K562 (cell line): ENCODE data around the gene VPS13D. TPM values are rescaled to one million over a fixed set of nuclear protein-coding genes. Genes with fewer than 3 reads are reported as not detected.

Experiments used
- ATAC-seq: fragments of 200-7000 bp; cut with Tn5 transposase; 3 replicates; pipeline ENCODE4 v1.9.1; 2020; ENCODE audit warnings: moderate library complexity
- BruUV-seq: library from RNA; stranded (reverse); fragments of 400-500 nt; replicated peaks from 2 replicates; lab custom pipeline; 2021; lab: Mats Ljungman, UMichigan
- CTCF ChIA-PET: fragments of 300-600 bp; formaldehyde crosslinking; extraction: SDS; loops from one replicate; lab custom pipeline; 2021; ENCODE audit warnings: low intra/inter-chr PET ratio; lab: Yijun Ruan, JAX
- POLR2A ChIA-PET: fragments of 300-600, 350-650 bp; sonication (Branson Sonifier 250); formaldehyde crosslinking; extraction: SDS; loops from one replicate; lab custom pipeline; 2021; ENCODE audit warnings: antibody characterized with exemption, inconsistent platforms; lab: Yijun Ruan, JAX
- DNase-seq, 4 experiments: peaks; one replicate each; pipeline versions ENCODE4 v3.0.0 to v3.0.0-alpha.2; 2011 to 2018; ENCODE audit warnings: low spot score in 3 of 4, mixed read lengths in 3 of 4; ENCODE audit errors: extremely low read depth in 1 of 4
- FAIRE-seq: peaks from 2 replicates; lab custom pipeline; 2011; peaks lifted over from hg19 to GRCh38; lab: Jason Lieb, UNC
- H2AFZ ChIP-seq: 2 replicates; pipeline ENCODE4 v1.6.0; 2011; ENCODE audit warnings: low read depth, low read length, control low read depth, inconsistent platforms
- H3K27ac ChIP-seq: fragments of 200-600 bp; 3 replicates; pipeline ENCODE4 v1.8.0; 2011; ENCODE audit warnings: low read depth, mild to moderate bottlenecking, control low read depth, inconsistent platforms, low read length, moderate library complexity, mixed read lengths; ENCODE audit errors: extremely low read depth
- H3K27me3 ChIP-seq, 2 experiments: fragments of 300-600 bp in 1 of 2; 2 replicates in 1 of 2; 3 replicates in 1 of 2; pipeline versions ENCODE4 v1.6.0 to v1.8.0; 2011; ENCODE audit warnings: inconsistent platforms in 2 of 2, low read length in 2 of 2, mild to moderate bottlenecking in 1 of 2, mixed read lengths in 1 of 2, moderate library complexity in 1 of 2; ENCODE audit not compliant: control insufficient read depth in 2 of 2, insufficient read depth in 2 of 2
- H3K36me3 ChIP-seq: fragments of 300-600 bp; 3 replicates; pipeline ENCODE4 v1.8.0; 2011; ENCODE audit warnings: mild to moderate bottlenecking, low read length, inconsistent platforms; ENCODE audit not compliant: control insufficient read depth, insufficient read depth
- H3K4me1 ChIP-seq, 2 experiments: fragments of 200-600 bp in 1 of 2; replicated peaks in 1 of 2; 2 replicates in 1 of 2; 3 replicates in 1 of 2; pipeline versions ENCODE4 v1.5.1 to v1.8.0; 2011; ENCODE audit warnings: inconsistent platforms in 2 of 2, low read length in 2 of 2, mild to moderate bottlenecking in 1 of 2, mixed read lengths in 1 of 2, moderate library complexity in 1 of 2; ENCODE audit not compliant: control insufficient read depth in 2 of 2, insufficient read depth in 2 of 2
- H3K4me2 ChIP-seq: 2 replicates; pipeline ENCODE4 v1.6.1; 2011; ENCODE audit warnings: low read length, control low read depth, inconsistent platforms, mixed read lengths; ENCODE audit not compliant: insufficient read depth
- H3K4me3 ChIP-seq: fragments of 200-600 bp; sonication (generic), shearing (Covaris generic); 2 replicates; pipeline ENCODE4 v1.5.1; 2016; ENCODE audit warnings: control low read depth, inconsistent platforms
- H3K79me2 ChIP-seq: fragments of 200-600 bp; 3 replicates; pipeline ENCODE4 v1.8.0; 2011; ENCODE audit warnings: low read length, inconsistent platforms; ENCODE audit not compliant: control insufficient read depth, insufficient read depth
- H3K9ac ChIP-seq, 2 experiments: 2 replicates each; pipeline versions ENCODE4 v1.6.0 to v1.6.1; 2011; ENCODE audit warnings: low read depth in 2 of 2, low read length in 2 of 2, control low read depth in 1 of 2, inconsistent platforms in 1 of 2, mild to moderate bottlenecking in 1 of 2, mixed read lengths in 1 of 2; ENCODE audit not compliant: insufficient read depth in 1 of 2
- H3K9me1 ChIP-seq: one replicate; pipeline ENCODE4 v1.6.0; 2011; ENCODE audit warnings: inconsistent platforms, mild to moderate bottlenecking, low read length, moderate library complexity; ENCODE audit not compliant: control insufficient read depth, insufficient read depth
- H3K9me3 ChIP-seq: replicated peaks from 2 replicates; pipeline ENCODE4 v1.5.1; 2011; ENCODE audit warnings: low read depth, low read length, inconsistent platforms; ENCODE audit not compliant: control insufficient read depth, insufficient read depth
- H4K20me1 ChIP-seq: replicated peaks from 2 replicates; pipeline ENCODE4 v1.6.1; 2011; ENCODE audit warnings: low read length, inconsistent platforms, mixed read lengths; ENCODE audit not compliant: control insufficient read depth, insufficient read depth
- ADNP ChIP-seq: fragments of 200-800 bp; sonication (Bioruptor generic); IDR thresholded peaks from 2 replicates; pipeline ENCODE4 v1.6.1; 2016; ENCODE audit warnings: missing genetic modification characterization, missing compliant biosample characterization
- BRD9 ChIP-seq: fragments of 450-650 bp; IDR thresholded peaks from 2 replicates; pipeline ENCODE4 v1.6.1; 2018; ENCODE audit warnings: low read depth; ENCODE audit not compliant: partially characterized antibody
- CEBPB ChIP-seq: fragments of 450-650 bp; IDR thresholded peaks from 2 replicates; pipeline ENCODE4 v1.6.1; 2016; ENCODE audit warnings: missing genetic modification characterization, missing compliant biosample characterization
- EP300 ChIP-seq: IDR thresholded peaks from 2 replicates; pipeline ENCODE4 v1.6.1; 2012; ENCODE audit warnings: low read length, improper control_type of control experiment
- EP400 ChIP-seq: fragments of 450-650 bp; IDR thresholded peaks from 2 replicates; pipeline ENCODE4 v1.6.1; 2017; ENCODE audit warnings: antibody characterized with exemption, mild to moderate bottlenecking, moderate library complexity
- GATA2 ChIP-seq: sonication (generic); formaldehyde crosslinking; IDR thresholded peaks from 2 replicates; pipeline ENCODE4 v1.4.0; 2020; ENCODE audit warnings: mild to moderate bottlenecking, missing genetic modification reagents
- IFI16 ChIP-seq: fragments of 250-450 bp; sonication (Bioruptor Pico); IDR thresholded peaks from 2 replicates; pipeline ENCODE4 v2.1.2; 2022; ENCODE audit warnings: mild to moderate bottlenecking, inconsistent platforms
- ILK ChIP-seq: fragments of 450-650 bp; IDR thresholded peaks from 2 replicates; pipeline ENCODE4 v1.6.1; 2016; ENCODE audit warnings: missing genetic modification characterization, low read depth, mild to moderate bottlenecking, missing compliant biosample characterization, moderate library complexity, borderline replicate concordance
- KLF16 ChIP-seq: IDR thresholded peaks from 2 replicates; pipeline ENCODE4 v1.6.1; 2016; ENCODE audit warnings: antibody characterized with exemption
- NFIX ChIP-seq: fragments of 250-450 bp; sonication (Bioruptor Pico); IDR thresholded peaks from 2 replicates; pipeline ENCODE4 v1.4.0; 2020; ENCODE audit warnings: low read depth, mild to moderate bottlenecking, moderate library complexity
- RBM25 ChIP-seq: fragments of 200-400 bp; formaldehyde crosslinking; IDR thresholded peaks from 2 replicates; pipeline ENCODE4 v1.6.1; 2018; ENCODE audit warnings: low read length, low read depth, moderate library complexity; ENCODE audit not compliant: severe bottlenecking
- SIX5 ChIP-seq, 2 experiments: IDR thresholded peaks; 2 replicates each; pipeline ENCODE4 v1.6.1; 2011; ENCODE audit warnings: low read length in 2 of 2, borderline replicate concordance in 1 of 2, low read depth in 1 of 2, mild to moderate bottlenecking in 1 of 2, moderate library complexity in 1 of 2; ENCODE audit not compliant: insufficient read depth in 1 of 2
- TFAM ChIP-seq: fragments of 250-450 bp; sonication (Bioruptor Pico); conservative IDR thresholded peaks from 2 replicates; pipeline ENCODE4 v1.5.0; 2021; ENCODE audit warnings: mild to moderate bottlenecking, moderate library complexity
- ZFP36 ChIP-seq: fragments of 150-350 bp; IDR thresholded peaks from 2 replicates; pipeline ENCODE4 v1.6.1; 2018; ENCODE audit warnings: low read length, low read depth; ENCODE audit not compliant: partially characterized antibody
- ZNF140 ChIP-seq: fragments of 250-450 bp; sonication (Bioruptor Pico); IDR thresholded peaks from 2 replicates; pipeline ENCODE4 v1.8.0; 2021; ENCODE audit warnings: moderate library complexity, mild to moderate bottlenecking, inconsistent platforms
- WGBS: fragments of 100-300 bp; shearing (Covaris generic); methylation state at CpG from one replicate; pipeline ENCODE4 v1.1.6; 2016; ENCODE audit warnings: low coverage, mixed read lengths; ENCODE audit not compliant: insufficient coverage; ENCODE audit errors: missing lambda C conversion rate; 5-methylcytosine and 5-hydroxymethylcytosine counted together
- in situ Hi-C: fragments of 300-500 bp; cut with MboI; formaldehyde crosslinking; loops from 4 replicates; pipeline ENCODE4 v1.15.0; 2018; ENCODE audit warnings: inconsistent platforms, mixed read lengths
- intact Hi-C: fragments of 100-400 bp; cut with micrococcal nuclease; formaldehyde crosslinking; loops from 2 replicates; pipeline ENCODE4 v1.14.2; 2022
- polyA plus RNA-seq, 8 experiments: library from polyadenylated mRNA; depleted of rRNA in 4 of 8; stranded (reverse) in 5 of 8; unstranded in 3 of 8; fragments of >200 nt; fragmentation: Nextera tagmentation in 2 of 8; fragmentation: Illumina TruSeq in 1 of 8; extraction: Ambion mirVana in 2 of 8; extraction: Trizol in 1 of 8; gene quantifications; 2 replicates each; pipeline versions ENCODE4 v1.2.1 to v1.2.3, GENCODE V29; 2011 to 2014; ENCODE audit warnings: inconsistent platforms in 1 of 8, missing spikeins in 1 of 8
- total RNA-seq, 7 experiments: library from RNA; depleted of rRNA in 6 of 7; stranded (reverse); fragments of >200 nt in 6 of 7; fragmentation: Illumina TruSeq in 2 of 7; extraction: Trizol in 2 of 7; gene quantifications; 2 replicates each; pipeline versions ENCODE4 v1.2.1 to v1.2.3, GENCODE V29; 2011 to 2021; ENCODE audit warnings: low replicate concordance in 1 of 7
- TF ChIP-seq, protein P1 (sequence below): sonication (generic); formaldehyde crosslinking; IDR thresholded peaks from 2 replicates; pipeline ENCODE4 v1.8.1; 2023; ENCODE audit warnings: mild to moderate bottlenecking, missing genetic modification reagents
- TF ChIP-seq, protein P2 (sequence below): fragments of 450-650 bp; IDR thresholded peaks from 2 replicates; pipeline ENCODE4 v1.6.1; 2016; ENCODE audit warnings: missing biosample characterization, missing genetic modification characterization
- TF ChIP-seq, protein P3 (sequence below): fragments of 450-650 bp; formaldehyde crosslinking; IDR thresholded peaks from 2 replicates; pipeline ENCODE4 v1.4.0; 2020; ENCODE audit warnings: mild to moderate bottlenecking, moderate library complexity

VPS13D gene
- total and polyA plus RNA-seq, 9 of the 15 experiments (the other 6 are each of a cell fraction or from before 2014, with no cell fraction given) = 6.1 to 51.5 (median 38.5) TPM

DNA sequence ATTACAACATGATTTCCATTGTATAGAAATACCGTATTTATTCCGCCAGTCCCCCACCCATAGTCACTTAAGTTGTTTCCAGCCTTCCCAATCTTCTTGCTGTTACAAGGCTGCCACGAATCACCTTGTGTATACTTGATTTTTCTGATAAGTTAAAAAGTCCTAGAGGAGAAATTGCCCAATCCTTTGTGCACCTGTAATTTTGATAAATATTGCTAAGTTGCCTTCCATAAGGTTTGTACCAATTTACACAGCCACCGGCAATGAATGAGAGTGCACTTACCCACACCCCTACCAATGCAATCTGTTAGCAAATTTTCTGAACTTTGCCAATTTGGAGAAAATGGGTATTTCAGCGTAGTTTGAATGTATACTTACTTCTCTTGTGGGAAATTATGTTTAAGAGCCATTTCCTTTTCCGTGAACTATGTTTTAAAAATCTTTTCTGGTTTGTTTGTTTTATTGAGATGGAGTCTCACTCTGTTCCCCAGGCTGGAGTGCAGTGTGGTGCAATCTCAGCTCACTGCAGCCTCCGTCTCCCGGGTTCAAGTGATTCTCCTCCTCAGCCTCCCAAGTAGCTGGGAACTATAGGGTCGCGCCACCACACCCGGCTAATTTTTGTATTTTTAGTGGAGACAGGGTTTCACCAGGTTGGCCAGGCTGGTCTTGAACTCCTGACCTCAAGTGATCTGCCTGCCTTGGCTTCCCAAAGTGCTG, 300.8 kb downstream of the VPS13D start:
- no peak overlapping the region for H3K4me3 ChIP-seq
- in situ Hi-C loops = no loop called here
- FAIRE-seq = no peak
- peak overlapping the region; percentile 89 for H3K27ac ChIP-seq
- ATAC-seq = no peak
- no peak overlapping the region for H2AFZ ChIP-seq
- no peak for DNase-seq
- POLR2A ChIA-PET = interaction anchor here (0.6 to 4.4 kb wide), 3 partner anchors 11 to 21 kb away, joined by 3 to 26 read pairs (median 15); no protein-coding TSS in a partner anchor
- H3K36me3 ChIP-seq = no peaks in the 10 kb centered on the region
- no peaks in the 10 kb centered on the region for H3K9me3 ChIP-seq
- H3K9me1 ChIP-seq = no peaks in the 10 kb centered on the region
- intact Hi-C loops = no loop called here
- no peaks in the 10 kb centered on the region for H3K79me2 ChIP-seq
- no peak overlapping the region for H3K4me2 ChIP-seq
- H3K27me3 ChIP-seq = no peaks in the 10 kb centered on the region
- peak overlapping the region in 1 of 2 experiments; percentile 55; a peak in 1 of 4 replicates for H3K9ac ChIP-seq
- CTCF ChIA-PET = no interaction called here
- BruUV-seq = no TSS peak
- peaks cover 38 to 45% of the 10 kb centered on the region in 2 experiments for H3K4me1 ChIP-seq
- H4K20me1 ChIP-seq = no peaks in the 10 kb centered on the region
- 75% methylated on average over 11 of the region's 11 CpGs for WGBS
- TF ChIP-seq, protein P1, sequence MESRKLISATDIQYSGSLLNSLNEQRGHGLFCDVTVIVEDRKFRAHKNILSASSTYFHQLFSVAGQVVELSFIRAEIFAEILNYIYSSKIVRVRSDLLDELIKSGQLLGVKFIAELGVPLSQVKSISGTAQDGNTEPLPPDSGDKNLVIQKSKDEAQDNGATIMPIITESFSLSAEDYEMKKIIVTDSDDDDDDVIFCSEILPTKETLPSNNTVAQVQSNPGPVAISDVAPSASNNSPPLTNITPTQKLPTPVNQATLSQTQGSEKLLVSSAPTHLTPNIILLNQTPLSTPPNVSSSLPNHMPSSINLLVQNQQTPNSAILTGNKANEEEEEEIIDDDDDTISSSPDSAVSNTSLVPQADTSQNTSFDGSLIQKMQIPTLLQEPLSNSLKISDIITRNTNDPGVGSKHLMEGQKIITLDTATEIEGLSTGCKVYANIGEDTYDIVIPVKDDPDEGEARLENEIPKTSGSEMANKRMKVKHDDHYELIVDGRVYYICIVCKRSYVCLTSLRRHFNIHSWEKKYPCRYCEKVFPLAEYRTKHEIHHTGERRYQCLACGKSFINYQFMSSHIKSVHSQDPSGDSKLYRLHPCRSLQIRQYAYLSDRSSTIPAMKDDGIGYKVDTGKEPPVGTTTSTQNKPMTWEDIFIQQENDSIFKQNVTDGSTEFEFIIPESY (CRISPR knock-in tag) = 0 out of 2 replicates have a peak, but pooled peaks have one; percentile 58
- TF ChIP-seq ZFP36 = no peak
- TF ChIP-seq ILK = no peak
- no peak for TF ChIP-seq GATA2 (CRISPR knock-in tag)
- TF ChIP-seq SIX5 (IDR thresholded peaks at IDR 0.05; ENCODE audit: borderline replicate concordance in 1 of 2, insufficient read depth in 1 of 2, low read depth in 1 of 2, low read length in 2 of 2) = no peak
- TF ChIP-seq ADNP (tag) = peak; percentile 92; the same call in 1 of the 2 replicates
- TF ChIP-seq, protein P2, sequence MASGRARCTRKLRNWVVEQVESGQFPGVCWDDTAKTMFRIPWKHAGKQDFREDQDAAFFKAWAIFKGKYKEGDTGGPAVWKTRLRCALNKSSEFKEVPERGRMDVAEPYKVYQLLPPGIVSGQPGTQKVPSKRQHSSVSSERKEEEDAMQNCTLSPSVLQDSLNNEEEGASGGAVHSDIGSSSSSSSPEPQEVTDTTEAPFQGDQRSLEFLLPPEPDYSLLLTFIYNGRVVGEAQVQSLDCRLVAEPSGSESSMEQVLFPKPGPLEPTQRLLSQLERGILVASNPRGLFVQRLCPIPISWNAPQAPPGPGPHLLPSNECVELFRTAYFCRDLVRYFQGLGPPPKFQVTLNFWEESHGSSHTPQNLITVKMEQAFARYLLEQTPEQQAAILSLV = no peak
- peak; percentile 69 for TF ChIP-seq CEBPB
- no peak for TF ChIP-seq KLF16
- TF ChIP-seq EP300 = no peak
- TF ChIP-seq RBM25 = no peak
- no peak for TF ChIP-seq EP400
- TF ChIP-seq IFI16 (CRISPR knock-in tag) = no peak
- no peak for TF ChIP-seq NFIX
- no peak for TF ChIP-seq TFAM (CRISPR knock-in tag)
- TF ChIP-seq, protein P3, sequence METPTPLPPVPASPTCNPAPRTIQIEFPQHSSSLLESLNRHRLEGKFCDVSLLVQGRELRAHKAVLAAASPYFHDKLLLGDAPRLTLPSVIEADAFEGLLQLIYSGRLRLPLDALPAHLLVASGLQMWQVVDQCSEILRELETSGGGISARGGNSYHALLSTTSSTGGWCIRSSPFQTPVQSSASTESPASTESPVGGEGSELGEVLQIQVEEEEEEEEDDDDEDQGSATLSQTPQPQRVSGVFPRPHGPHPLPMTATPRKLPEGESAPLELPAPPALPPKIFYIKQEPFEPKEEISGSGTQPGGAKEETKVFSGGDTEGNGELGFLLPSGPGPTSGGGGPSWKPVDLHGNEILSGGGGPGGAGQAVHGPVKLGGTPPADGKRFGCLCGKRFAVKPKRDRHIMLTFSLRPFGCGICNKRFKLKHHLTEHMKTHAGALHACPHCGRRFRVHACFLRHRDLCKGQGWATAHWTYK (CRISPR knock-in tag) = no peak
- TF ChIP-seq BRD9 = no peak
- TF ChIP-seq ZNF140 (CRISPR knock-in tag) = 0 out of 2 replicates have a peak, but pooled peaks have one; percentile 35
